GM12878 (cell line): ENCODE results near the gene LPCAT4.

ENCODE experiments used
- FOXM1 ChIP-seq: IDR thresholded peaks from 2 replicates; pipeline ENCODE4 v1.6.1; 2012; ENCODE audit warnings: low read depth, mild to moderate bottlenecking, inconsistent platforms, low read length, moderate library complexity
- MXI1 ChIP-seq: fragments of 150-350 bp; IDR thresholded peaks from 2 replicates; pipeline ENCODE4 v1.6.1; 2011; ENCODE audit warnings: low read depth, mild to moderate bottlenecking, inconsistent platforms, low read length, improper control_type of control experiment
- POLR2AphosphoS5 ChIP-seq: IDR thresholded peaks from 2 replicates; pipeline ENCODE4 v1.6.1; 2011; ENCODE audit warnings: mild to moderate bottlenecking, low read length, inconsistent platforms
- ZNF622 ChIP-seq: fragments of 450-650 bp; IDR thresholded peaks from 2 replicates; pipeline ENCODE4 v1.6.1; 2017; ENCODE audit warnings: mild to moderate bottlenecking, inconsistent platforms

GRCh38 chr15:34324933-34325332 lies 42.1 kb downstream of the LPCAT4 start:
- TF ChIP-seq POLR2AphosphoS5: no peak
- TF ChIP-seq FOXM1: no peak
- no peak for TF ChIP-seq MXI1
- TF ChIP-seq ZNF622: no peak
